ENCODE results near the gene ITIH4.

Gene ITIH4

DNA sequence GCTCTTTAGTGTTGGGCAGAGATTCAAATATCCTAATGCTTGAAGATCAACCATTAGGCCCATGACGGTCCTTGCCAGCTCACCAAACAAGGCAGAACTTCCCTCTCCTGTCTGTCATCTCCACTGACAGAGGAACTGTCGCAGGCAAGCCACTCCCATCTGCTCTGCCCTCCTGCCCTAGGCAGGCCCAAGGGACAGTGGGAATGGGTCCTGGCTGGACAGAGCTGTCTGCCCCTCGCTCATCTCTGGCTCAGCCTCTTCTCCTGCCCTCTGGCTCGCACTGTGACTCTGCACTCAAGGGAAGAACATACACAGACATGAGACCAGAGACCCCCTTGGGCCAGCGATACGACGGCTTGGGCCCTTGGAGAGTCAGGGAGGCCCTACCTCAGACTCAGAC lies 12.0 kb upstream of the ITIH4 start:
- H3K36me3 ChIP-seq (ENCODE audit: control insufficient read depth, insufficient read depth, low read length): no peaks in the 10 kb centered on the region
- no peaks in the 10 kb centered on the region for H3K27me3 ChIP-seq (ENCODE audit: control insufficient read depth, insufficient read depth, low read length, poor library complexity, severe bottlenecking)
- H3K27ac ChIP-seq (ENCODE audit: insufficient read depth, low read depth, low read length, poor library complexity, severe bottlenecking): no peak overlapping the region
- peaks cover 16% of the 10 kb centered on the region for H3K4me1 ChIP-seq (ENCODE audit: control insufficient read depth, insufficient read depth, low read length)
- H3K4me3 ChIP-seq (ENCODE audit: insufficient read depth, low read depth, low read length): no peak overlapping the region
- no peaks in the 10 kb centered on the region for H3K9me3 ChIP-seq (ENCODE audit: control insufficient read depth, low read length)
- 78 to 81% methylated on average over 7 of the region's 7 CpGs for WGBS, 2 experiments

DNA sequence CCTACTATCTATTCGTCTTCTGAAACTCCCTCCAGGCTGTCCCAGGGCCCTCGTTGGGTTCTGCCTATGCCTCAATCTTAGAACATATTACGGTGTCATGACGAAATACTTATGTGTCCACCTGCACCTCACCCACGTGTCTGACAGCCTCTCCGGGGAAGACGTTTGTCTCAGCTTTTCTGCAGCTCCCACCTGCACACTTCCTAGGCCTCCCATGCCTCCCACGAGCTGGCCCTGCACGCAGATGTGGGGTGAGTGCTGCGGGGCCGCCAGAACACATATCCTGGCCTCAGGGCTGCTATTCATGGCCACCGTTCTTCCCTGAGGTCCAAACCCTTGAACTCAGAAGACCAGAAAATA lies 11.5 kb upstream of the ITIH4 start:
- Histone ChIP-seq H3K4me3 (ENCODE audit: insufficient read depth, low read depth, low read length) (no peak overlapping the region), H3K27ac (ENCODE audit: insufficient read depth, low read depth, low read length, poor library complexity, severe bottlenecking) (no peak overlapping the region), H3K9me3 (ENCODE audit: control insufficient read depth, low read length) (no peaks in the 10 kb centered on the region), H3K4me1 (ENCODE audit: control insufficient read depth, insufficient read depth, low read length) (peaks cover 16% of the 10 kb centered on the region), H3K27me3 (ENCODE audit: control insufficient read depth, insufficient read depth, low read length, poor library complexity, severe bottlenecking) (no peaks in the 10 kb centered on the region), H3K36me3 (ENCODE audit: control insufficient read depth, insufficient read depth, low read length) (no peaks in the 10 kb centered on the region)
- WGBS, 2 experiments: 86 to 87% methylated on average over 12 of the region's 12 CpGs

DNA sequence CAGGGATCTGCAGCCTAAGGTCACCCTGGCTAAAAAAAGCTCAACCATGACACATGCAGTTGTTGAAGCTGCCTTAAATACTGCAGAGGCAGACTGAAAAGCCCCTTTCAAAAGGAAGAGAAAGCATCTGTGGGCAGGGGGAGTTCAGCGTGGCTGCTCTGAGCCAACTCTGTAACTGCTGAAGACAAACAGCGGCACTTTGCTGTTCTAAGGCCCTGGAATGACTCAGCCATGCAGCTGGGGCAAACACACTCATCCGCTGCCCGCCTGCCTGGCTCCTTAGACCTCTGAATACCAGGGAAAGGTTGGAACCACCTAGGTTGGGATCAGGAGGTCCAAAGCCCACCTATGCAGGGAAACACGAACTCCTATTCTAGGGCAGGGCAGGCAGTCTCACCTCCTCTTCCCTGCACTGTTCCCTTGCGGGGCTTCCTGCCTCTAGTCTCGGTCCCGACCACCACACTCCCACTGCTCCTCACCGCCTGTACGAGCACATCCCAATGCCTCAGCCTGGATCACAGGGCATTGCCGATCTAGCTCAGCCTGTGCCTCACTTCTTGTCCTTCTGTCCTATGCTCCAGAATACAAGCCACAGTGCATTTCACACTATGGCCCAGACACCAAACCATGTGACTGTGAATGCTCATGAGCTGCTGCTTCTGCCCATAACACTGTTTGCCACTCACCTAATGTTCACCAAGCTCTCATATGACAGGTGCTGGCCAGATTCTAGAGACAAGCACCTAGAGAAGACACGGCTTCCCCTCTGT lies 10.9 kb upstream of the ITIH4 start:
- H3K9me3 ChIP-seq (ENCODE audit: control insufficient read depth, low read length): no peaks in the 10 kb centered on the region
- H3K36me3 ChIP-seq (ENCODE audit: control insufficient read depth, insufficient read depth, low read length): no peaks in the 10 kb centered on the region
- WGBS, 2 experiments: 90 to 93% methylated on average over 12 of the region's 12 CpGs
- H3K4me3 ChIP-seq (ENCODE audit: insufficient read depth, low read depth, low read length): no peak overlapping the region
- peaks cover 20% of the 10 kb centered on the region for H3K4me1 ChIP-seq (ENCODE audit: control insufficient read depth, insufficient read depth, low read length)
- no peak overlapping the region for H3K27ac ChIP-seq (ENCODE audit: insufficient read depth, low read depth, low read length, poor library complexity, severe bottlenecking)
- H3K27me3 ChIP-seq (ENCODE audit: control insufficient read depth, insufficient read depth, low read length, poor library complexity, severe bottlenecking): no peaks in the 10 kb centered on the region

DNA sequence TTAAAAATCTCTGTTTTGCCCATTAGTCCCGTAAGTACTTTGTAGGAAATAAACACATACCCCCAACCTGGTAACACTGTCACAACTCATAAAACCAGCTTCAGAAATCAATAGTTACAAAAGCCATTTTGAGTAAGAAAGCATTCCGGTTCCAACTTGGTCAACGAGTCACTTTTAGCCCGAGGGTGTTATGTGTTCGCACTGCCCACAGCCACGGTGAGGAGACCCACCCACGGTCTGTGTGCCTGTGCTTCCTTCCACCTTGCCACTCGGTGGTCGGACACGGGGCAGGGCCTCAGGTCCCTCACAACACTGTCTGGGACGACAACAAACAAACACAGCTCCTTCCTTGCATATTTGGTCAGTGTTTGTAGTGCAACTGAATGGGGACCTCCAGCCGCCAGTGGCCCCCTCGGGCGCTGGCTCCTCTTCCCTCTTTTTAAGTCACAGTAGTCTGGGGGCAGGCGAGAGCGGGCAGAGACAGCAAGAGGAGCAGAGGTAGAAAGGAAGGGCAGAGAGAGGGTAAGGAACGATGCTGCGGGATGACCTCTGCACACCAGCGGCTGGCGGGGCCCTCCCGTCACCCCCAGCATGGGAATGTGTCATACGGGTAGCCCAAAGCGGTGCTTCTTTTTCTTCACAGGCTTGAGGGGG lies 9.5 kb upstream of the ITIH4 start:
- 92 to 94% methylated on average over 23 of the region's 23 CpGs for WGBS, 2 experiments
- H3K36me3 ChIP-seq (ENCODE audit: control insufficient read depth, insufficient read depth, low read length): no peaks in the 10 kb centered on the region
- no peak overlapping the region for H3K4me3 ChIP-seq (ENCODE audit: insufficient read depth, low read depth, low read length)
- H3K4me1 ChIP-seq (ENCODE audit: control insufficient read depth, insufficient read depth, low read length): peaks cover 34% of the 10 kb centered on the region
- H3K27ac ChIP-seq (ENCODE audit: insufficient read depth, low read depth, low read length, poor library complexity, severe bottlenecking): no peak overlapping the region
- no peaks in the 10 kb centered on the region for H3K9me3 ChIP-seq (ENCODE audit: control insufficient read depth, low read length)
- H3K27me3 ChIP-seq (ENCODE audit: control insufficient read depth, insufficient read depth, low read length, poor library complexity, severe bottlenecking): no peaks in the 10 kb centered on the region

DNA sequence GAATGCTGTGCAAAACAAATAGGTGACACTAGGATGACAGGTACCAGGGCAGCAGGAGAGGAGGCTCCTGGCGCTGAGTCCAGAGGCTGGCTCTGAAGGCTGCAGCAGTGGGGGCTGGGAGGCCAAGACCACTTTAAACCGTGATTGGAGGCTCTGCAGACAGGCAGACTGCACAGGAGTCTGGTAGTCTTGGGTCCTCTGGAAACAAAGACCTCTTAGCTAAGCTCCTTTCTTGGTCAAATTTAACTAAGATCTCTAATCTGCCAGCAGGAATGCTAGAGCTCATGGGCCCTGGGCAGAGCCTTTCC lies 8.8 kb upstream of the ITIH4 start:
- no peaks in the 10 kb centered on the region for H3K36me3 ChIP-seq (ENCODE audit: control insufficient read depth, insufficient read depth, low read length)
- no peaks in the 10 kb centered on the region for H3K27me3 ChIP-seq (ENCODE audit: control insufficient read depth, insufficient read depth, low read length, poor library complexity, severe bottlenecking)
- WGBS, 2 experiments: 85 to 90% methylated on average over 2 of the region's 2 CpGs
- no peak overlapping the region for H3K4me3 ChIP-seq (ENCODE audit: insufficient read depth, low read depth, low read length)
- peaks cover 42% of the 10 kb centered on the region for H3K4me1 ChIP-seq (ENCODE audit: control insufficient read depth, insufficient read depth, low read length)
- no peak overlapping the region for H3K27ac ChIP-seq (ENCODE audit: insufficient read depth, low read depth, low read length, poor library complexity, severe bottlenecking)
- no peaks in the 10 kb centered on the region for H3K9me3 ChIP-seq (ENCODE audit: control insufficient read depth, low read length)

DNA sequence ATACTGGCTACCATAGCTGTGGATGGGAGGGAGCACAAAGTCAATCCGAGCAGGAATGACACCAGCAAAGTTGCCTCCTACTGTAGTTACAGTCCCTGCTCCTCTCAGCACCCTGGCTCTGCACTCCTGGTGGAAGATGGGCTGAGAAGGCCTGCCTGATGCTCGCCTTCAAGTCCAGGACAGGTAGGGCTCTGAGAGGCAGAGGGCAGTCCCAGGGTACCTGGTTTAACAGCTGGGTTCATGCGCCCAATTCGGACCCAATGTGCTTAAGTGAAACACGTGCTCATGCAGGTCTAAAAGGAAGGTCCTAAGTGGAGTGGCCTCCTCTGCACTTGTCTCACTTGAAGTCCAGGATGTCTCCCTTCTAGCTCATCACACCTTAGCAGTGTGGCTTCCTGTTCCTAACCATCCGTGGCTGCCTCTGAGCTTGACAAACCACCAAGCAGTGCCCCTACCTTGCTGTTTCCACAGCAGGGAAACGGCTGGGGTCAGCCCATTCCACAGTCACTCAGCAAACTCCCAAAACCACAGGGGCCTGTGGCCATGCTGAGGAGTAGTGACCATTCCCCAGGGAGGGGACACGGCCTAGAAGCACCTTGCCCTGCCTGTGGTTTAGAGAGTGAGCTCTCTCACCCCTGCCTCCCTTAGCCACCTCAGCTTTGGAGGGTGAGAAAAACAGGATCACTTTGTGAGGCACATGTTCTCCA lies 8.2 kb upstream of the ITIH4 start:
- H3K9me3 ChIP-seq (ENCODE audit: control insufficient read depth, low read length): no peaks in the 10 kb centered on the region
- peaks cover 44% of the 10 kb centered on the region for H3K4me1 ChIP-seq (ENCODE audit: control insufficient read depth, insufficient read depth, low read length)
- H3K4me3 ChIP-seq (ENCODE audit: insufficient read depth, low read depth, low read length): no peak overlapping the region
- WGBS, 2 experiments: 89 to 94% methylated on average over 8 of the region's 8 CpGs
- no peaks in the 10 kb centered on the region for H3K36me3 ChIP-seq (ENCODE audit: control insufficient read depth, insufficient read depth, low read length)
- no peaks in the 10 kb centered on the region for H3K27me3 ChIP-seq (ENCODE audit: control insufficient read depth, insufficient read depth, low read length, poor library complexity, severe bottlenecking)
- H3K27ac ChIP-seq (ENCODE audit: insufficient read depth, low read depth, low read length, poor library complexity, severe bottlenecking): no peak overlapping the region

DNA sequence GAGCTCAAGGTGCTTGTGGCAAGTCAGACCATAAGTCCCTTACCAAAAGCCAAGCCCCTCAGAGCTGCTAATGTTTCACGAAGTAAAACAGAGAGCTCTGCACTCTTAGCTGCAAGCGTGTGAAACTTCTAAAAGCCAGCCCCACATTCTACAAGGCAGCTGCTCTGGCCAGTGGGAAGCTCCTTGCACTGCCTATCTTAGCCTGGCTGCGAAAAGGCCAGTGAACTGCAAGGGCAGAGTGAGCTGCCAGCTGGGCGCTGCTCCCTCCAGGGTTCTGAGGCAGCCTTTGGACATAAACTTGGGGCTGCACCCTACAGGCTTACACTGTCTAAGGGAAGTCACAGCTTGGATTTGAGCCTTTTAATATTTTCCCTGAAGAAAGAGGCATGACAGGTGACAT lies 6.5 kb upstream of the ITIH4 start:
- 93 to 96% methylated on average over 4 of the region's 4 CpGs for WGBS, 2 experiments
- H3K27ac ChIP-seq (ENCODE audit: insufficient read depth, low read depth, low read length, poor library complexity, severe bottlenecking): no peak overlapping the region
- H3K36me3 ChIP-seq (ENCODE audit: control insufficient read depth, insufficient read depth, low read length): no peaks in the 10 kb centered on the region
- no peaks in the 10 kb centered on the region for H3K27me3 ChIP-seq (ENCODE audit: control insufficient read depth, insufficient read depth, low read length, poor library complexity, severe bottlenecking)
- no peaks in the 10 kb centered on the region for H3K9me3 ChIP-seq (ENCODE audit: control insufficient read depth, low read length)
- peaks cover 55% of the 10 kb centered on the region for H3K4me1 ChIP-seq (ENCODE audit: control insufficient read depth, insufficient read depth, low read length)
- no peak overlapping the region for H3K4me3 ChIP-seq (ENCODE audit: insufficient read depth, low read depth, low read length)

DNA sequence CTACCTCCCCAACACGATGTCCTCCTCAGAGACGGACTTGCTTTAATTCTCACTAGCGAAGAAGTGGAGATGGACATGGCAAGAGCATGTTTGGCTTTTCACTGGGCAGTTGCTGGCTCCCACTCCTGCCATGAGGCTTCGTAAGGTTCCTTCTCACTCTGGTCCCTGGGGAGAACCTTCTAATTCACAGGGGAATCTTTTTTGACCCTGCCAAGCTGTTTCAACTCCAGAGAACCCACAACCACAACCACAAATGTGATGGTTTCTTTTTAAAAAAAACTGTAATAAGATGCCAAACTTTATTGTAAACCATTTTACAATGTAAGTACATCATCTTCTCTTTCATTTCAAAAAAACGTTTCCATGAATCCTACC lies 6.0 kb upstream of the ITIH4 start:
- Histone ChIP-seq H3K4me1 (ENCODE audit: control insufficient read depth, insufficient read depth, low read length) (peaks cover 57% of the 10 kb centered on the region), H3K27ac (ENCODE audit: insufficient read depth, low read depth, low read length, poor library complexity, severe bottlenecking) (no peak overlapping the region), H3K4me3 (ENCODE audit: insufficient read depth, low read depth, low read length) (no peak overlapping the region), H3K9me3 (ENCODE audit: control insufficient read depth, low read length) (no peaks in the 10 kb centered on the region), H3K36me3 (ENCODE audit: control insufficient read depth, insufficient read depth, low read length) (peaks cover 3% of the 10 kb centered on the region), H3K27me3 (ENCODE audit: control insufficient read depth, insufficient read depth, low read length, poor library complexity, severe bottlenecking) (no peaks in the 10 kb centered on the region)
- 93 to 95% methylated on average over 5 of the region's 5 CpGs for WGBS, 2 experiments

DNA sequence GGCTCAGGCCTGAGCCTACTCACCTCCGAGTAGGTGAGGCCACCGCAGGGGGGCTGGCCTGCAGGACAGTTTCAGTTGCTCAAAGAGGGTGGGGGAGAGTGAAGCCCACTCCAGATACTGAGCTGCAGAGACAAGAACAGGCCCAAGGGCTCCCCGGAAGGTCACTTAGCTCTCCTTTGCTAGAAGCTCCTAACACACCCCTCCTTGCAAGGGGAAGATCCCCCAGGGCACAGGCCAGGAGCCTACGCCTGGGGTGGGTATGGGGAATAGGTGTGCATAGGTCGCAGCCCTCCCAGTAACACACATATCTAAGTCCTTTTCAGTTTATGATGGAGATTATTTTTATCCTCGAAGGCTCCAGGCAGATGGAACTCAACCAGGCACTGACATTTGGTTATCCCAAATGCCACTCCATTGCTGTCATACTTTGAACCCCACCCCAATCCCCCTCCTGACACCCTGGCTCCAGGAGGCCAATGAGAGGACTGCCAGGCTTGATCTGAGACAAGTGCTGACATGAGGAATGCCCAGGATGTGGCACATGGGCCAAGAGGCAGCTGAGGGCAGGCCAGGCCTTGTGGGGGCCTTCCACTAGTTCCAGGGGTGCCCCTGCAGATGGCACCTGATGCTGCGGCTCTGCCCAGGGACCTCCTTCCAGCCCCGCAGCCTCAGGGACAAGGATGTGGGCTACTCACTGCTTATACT lies 5.4 kb upstream of the ITIH4 start:
- no peaks in the 10 kb centered on the region for H3K27me3 ChIP-seq (ENCODE audit: control insufficient read depth, insufficient read depth, low read length, poor library complexity, severe bottlenecking)
- peaks cover 57% of the 10 kb centered on the region for H3K4me1 ChIP-seq (ENCODE audit: control insufficient read depth, insufficient read depth, low read length)
- 83 to 88% methylated on average over 6 to 8 of the region's 8 CpGs for WGBS, 2 experiments
- peak overlapping the region; percentile 93 for H3K27ac ChIP-seq (ENCODE audit: insufficient read depth, low read depth, low read length, poor library complexity, severe bottlenecking)
- no peaks in the 10 kb centered on the region for H3K9me3 ChIP-seq (ENCODE audit: control insufficient read depth, low read length)
- peaks cover 4% of the 10 kb centered on the region for H3K36me3 ChIP-seq (ENCODE audit: control insufficient read depth, insufficient read depth, low read length)
- peak overlapping the region; percentile 36 for H3K4me3 ChIP-seq (ENCODE audit: insufficient read depth, low read depth, low read length)

DNA sequence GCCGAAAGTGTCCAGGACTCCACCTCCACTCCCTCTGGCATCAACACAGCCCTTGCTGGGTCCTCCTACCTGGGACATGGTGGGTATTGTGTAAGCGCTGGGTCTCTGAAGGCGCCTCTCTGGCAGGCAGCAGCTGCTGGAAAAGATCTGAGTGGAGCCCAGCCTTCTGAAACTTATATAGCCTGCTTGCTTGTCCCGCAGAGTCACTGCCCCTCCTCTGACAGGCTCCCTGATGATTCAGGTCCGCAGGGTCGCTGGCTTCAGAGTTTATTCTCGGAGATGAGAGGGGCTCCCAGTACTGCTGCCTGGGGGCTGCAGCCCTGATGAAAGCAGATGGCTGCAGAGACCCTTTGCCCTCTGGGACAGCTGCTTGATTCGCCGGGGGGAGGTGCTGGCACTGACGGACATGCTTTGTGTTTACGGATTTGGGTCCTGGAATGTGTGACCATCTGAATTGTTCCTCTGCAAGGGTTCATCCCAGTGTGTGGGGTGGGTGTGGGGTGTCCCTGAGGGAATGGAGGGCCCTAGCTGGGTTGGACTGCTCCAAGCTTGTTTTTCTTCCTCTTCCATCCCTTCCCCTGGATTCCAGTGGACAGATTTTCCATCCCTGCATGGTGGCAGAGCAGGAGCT lies 4.5 kb upstream of the ITIH4 start, which contains the start of gene MUSTN1:
Gene MUSTN1, minus strand, starts transcription at position 149 of the 631 bp plus-strand sequence. Its CDS starts 71 bp downstream, at position 78.
- no peaks in the 10 kb centered on the region for H3K27me3 ChIP-seq (ENCODE audit: control insufficient read depth, insufficient read depth, low read length, poor library complexity, severe bottlenecking)
- peak within 1 kb of the TSS; percentile 93 for H3K27ac ChIP-seq (ENCODE audit: insufficient read depth, low read depth, low read length, poor library complexity, severe bottlenecking)
- peak within 1 kb of the TSS; percentile 36 for H3K4me3 ChIP-seq (ENCODE audit: insufficient read depth, low read depth, low read length)
- peaks cover 53% of the 10 kb centered on the region for H3K4me1 ChIP-seq (ENCODE audit: control insufficient read depth, insufficient read depth, low read length)
- peaks cover 4% of the 10 kb centered on the region for H3K36me3 ChIP-seq (ENCODE audit: control insufficient read depth, insufficient read depth, low read length)
- 23 to 28% methylated on average over 11 of the region's 11 CpGs for WGBS, 2 experiments
- no peaks in the 10 kb centered on the region for H3K9me3 ChIP-seq (ENCODE audit: control insufficient read depth, low read length)
